IMR-90 (cell line): Measurements from ENCODE around the gene SH2D4B. TPM values are rescaled to one million over a fixed set of nuclear protein-coding genes. Genes with fewer than 3 reads are reported as not detected.
A peak's percentile ranks its signal among the peaks of the same experiment; 100 is the strongest.

ENCODE experiments used
- ATAC-seq: fragments of 200-7000 bp; cut with Tn5 transposase; 2 replicates; pipeline ENCODE4 v1.9.1; 2020; ENCODE audit warnings: low read depth, mild to moderate bottlenecking, moderate library complexity
- BruUV-seq: library from RNA; stranded (reverse); fragments of 400-500 nt; replicated peaks from 2 replicates; lab custom pipeline; 2021; lab: Mats Ljungman, UMichigan
- CTCF ChIA-PET: fragments of 300-600 bp; formaldehyde crosslinking; extraction: SDS; loops from one replicate; lab custom pipeline; 2021; ENCODE audit warnings: antibody characterized with exemption; lab: Yijun Ruan, JAX
- POLR2A ChIA-PET: fragments of 300-600 bp; sonication (Branson Sonifier 250); formaldehyde crosslinking; loops from one replicate; lab custom pipeline; 2022; ENCODE audit warnings: antibody characterized with exemption; ENCODE audit not compliant: unreplicated experiment; lab: Charles Lee
- DNase-seq: peaks from one replicate; pipeline ENCODE4 v3.0.0; 2013
- H2AFZ ChIP-seq: replicated peaks from 2 replicates; pipeline ENCODE3; 2013; ENCODE audit warnings: low read length, mild to moderate bottlenecking; ENCODE audit not compliant: poor library complexity
- H2AK5ac ChIP-seq: 2 replicates; pipeline ENCODE4 v1.6.1; 2013; ENCODE audit warnings: low read depth, low read length, inconsistent platforms
- H2AK9ac ChIP-seq: replicated peaks from 2 replicates; pipeline ENCODE3; 2013; ENCODE audit warnings: mild to moderate bottlenecking, low read depth, low read length, moderate library complexity; ENCODE audit not compliant: poor library complexity
- H2BK120ac ChIP-seq: 2 replicates; pipeline ENCODE4 v1.6.1; 2013; ENCODE audit warnings: low read depth, low read length, inconsistent platforms
- H2BK15ac ChIP-seq: 3 replicates; pipeline ENCODE4 v1.6.1; 2013; ENCODE audit warnings: low read depth, low read length, inconsistent platforms
- H2BK20ac ChIP-seq: 2 replicates; pipeline ENCODE4 v1.6.1; 2013; ENCODE audit warnings: low read depth, mild to moderate bottlenecking, inconsistent platforms, low read length, moderate library complexity
- H2BK5ac ChIP-seq: 2 replicates; pipeline ENCODE4 v1.6.1; 2013; ENCODE audit warnings: mild to moderate bottlenecking, low read depth, low read length, inconsistent platforms; ENCODE audit not compliant: poor library complexity, severe bottlenecking
- H3K14ac ChIP-seq: replicated peaks from 2 replicates; pipeline ENCODE4 v1.6.1; 2013; ENCODE audit warnings: low read depth, low read length, inconsistent platforms
- H3K18ac ChIP-seq: 2 replicates; pipeline ENCODE4 v1.6.1; 2013; ENCODE audit warnings: low read depth, low read length, control low read depth
- H3K23ac ChIP-seq: 2 replicates; pipeline ENCODE4 v1.6.1; 2013; ENCODE audit warnings: low read depth, low read length, inconsistent platforms
- H3K27ac ChIP-seq: 2 replicates; pipeline ENCODE4 v1.5.1; 2013; ENCODE audit warnings: mild to moderate bottlenecking, control low read depth, low read length; ENCODE audit not compliant: insufficient read depth
- H3K27me3 ChIP-seq: 2 replicates; pipeline ENCODE4 v1.6.1; 2013; ENCODE audit warnings: low read length; ENCODE audit not compliant: control insufficient read depth, insufficient read depth
- H3K36me3 ChIP-seq: 2 replicates; pipeline ENCODE4 v1.6.1; 2013; ENCODE audit warnings: low read length, mixed read lengths; ENCODE audit not compliant: control insufficient read depth, insufficient read depth
- H3K4ac ChIP-seq: 2 replicates; pipeline ENCODE4 v1.6.1; 2013; ENCODE audit warnings: low read depth, low read length, inconsistent platforms
- H3K4me1 ChIP-seq: 2 replicates; pipeline ENCODE4 v1.6.1; 2013; ENCODE audit warnings: low read length, mixed read lengths; ENCODE audit not compliant: control insufficient read depth, insufficient read depth
- H3K4me2 ChIP-seq: 2 replicates; pipeline ENCODE4 v1.6.1; 2013; ENCODE audit warnings: low read depth, mild to moderate bottlenecking, control low read depth, low read length, moderate library complexity
- H3K4me3 ChIP-seq: 2 replicates; pipeline ENCODE4 v1.5.1; 2013; ENCODE audit warnings: low read depth, mild to moderate bottlenecking, control low read depth, low read length, moderate library complexity; ENCODE audit not compliant: insufficient read depth
- H3K56ac ChIP-seq: 2 replicates; pipeline ENCODE4 v1.6.1; 2013; ENCODE audit warnings: low read length, inconsistent platforms; ENCODE audit not compliant: insufficient read depth; ENCODE audit errors: extremely low read depth
- H3K79me1 ChIP-seq, 2 experiments: 2 replicates each; pipeline ENCODE4 v1.6.1; 2013; ENCODE audit warnings: low read length in 2 of 2, inconsistent platforms in 1 of 2, low read depth in 1 of 2
- H3K9ac ChIP-seq: 2 replicates; pipeline ENCODE4 v1.6.1; 2013; ENCODE audit warnings: low read depth, low read length, control low read depth
- H3K9me1 ChIP-seq: 2 replicates; pipeline ENCODE4 v1.6.1; 2013; ENCODE audit warnings: low read length, inconsistent platforms; ENCODE audit not compliant: insufficient read depth
- H3K9me3 ChIP-seq: 2 replicates; pipeline ENCODE4 v1.6.1; 2013; ENCODE audit warnings: low read length; ENCODE audit not compliant: control insufficient read depth, insufficient read depth
- H4K20me1 ChIP-seq: 2 replicates; pipeline ENCODE4 v1.6.1; 2013; ENCODE audit warnings: low read length, inconsistent platforms; ENCODE audit not compliant: insufficient read depth
- H4K5ac ChIP-seq: 2 replicates; pipeline ENCODE4 v1.6.1; 2013; ENCODE audit warnings: mild to moderate bottlenecking, low read depth, low read length, control low read depth
- H4K8ac ChIP-seq, 2 experiments: 2 replicates each; pipeline ENCODE4 v1.6.1; 2013; ENCODE audit warnings: low read depth in 2 of 2, low read length in 2 of 2, control low read depth in 1 of 2, inconsistent platforms in 1 of 2
- H4K91ac ChIP-seq: 2 replicates; pipeline ENCODE4 v1.6.1; 2013; ENCODE audit warnings: low read depth, low read length, inconsistent platforms; ENCODE audit not compliant: insufficient read depth
- CHD1 ChIP-seq: IDR thresholded peaks from 2 replicates; pipeline ENCODE4 v1.6.1; 2012; ENCODE audit warnings: low read depth, low read length, improper control_type of control experiment
- ELK1 ChIP-seq: fragments of 150-350 bp; IDR thresholded peaks from 2 replicates; pipeline ENCODE4 v1.6.1; 2016; ENCODE audit warnings: low read depth, mild to moderate bottlenecking, low read length, moderate library complexity, borderline replicate concordance
- FOS ChIP-seq: fragments of 150-350 bp; IDR thresholded peaks from 2 replicates; pipeline ENCODE4 v1.6.1; 2016; ENCODE audit warnings: low read depth, low read length
- MAZ ChIP-seq: IDR thresholded peaks from 2 replicates; pipeline ENCODE4 v1.6.1; 2012; ENCODE audit warnings: low read depth, mild to moderate bottlenecking, low read length, improper control_type of control experiment, moderate library complexity, borderline replicate concordance
- RFX5 ChIP-seq: IDR thresholded peaks from 2 replicates; pipeline ENCODE4 v1.8.0; 2012; ENCODE audit warnings: low read depth, mild to moderate bottlenecking, low read length, moderate library complexity
- WGBS, 2 experiments: methylation state at CpG; one replicate each; pipeline versions ENCODE4 v1.1.5 to v1.1.7; 2013; ENCODE audit warnings: missing lambda C conversion rate in 2 of 2; ENCODE audit not compliant: insufficient read length in 1 of 2; ENCODE audit errors: extremely low coverage in 2 of 2; 5-methylcytosine and 5-hydroxymethylcytosine counted together
- dilution Hi-C: fragments of 300-500 bp; cut with HindIII; formaldehyde crosslinking; loops from one replicate; pipeline ENCODE4 v1.14.3; 2018; ENCODE audit warnings: low sequenced_read_pairs; ENCODE audit not compliant: unreplicated experiment
- in situ Hi-C: fragments of 300-500 bp; cut with MboI; formaldehyde crosslinking; loops from 3 replicates; pipeline ENCODE4 v1.14.3; 2019; ENCODE audit warnings: low sequenced_read_pairs, inconsistent platforms, mixed read lengths
- intact Hi-C: fragments of 100-400 bp; cut with micrococcal nuclease; formaldehyde crosslinking; loops from 2 replicates; pipeline ENCODE4 v1.10.0; 2022
- polyA plus RNA-seq, 3 experiments: library from polyadenylated mRNA; depleted of rRNA; stranded (reverse); fragments of >200 nt; gene quantifications; 2 replicates each; pipeline ENCODE4 v1.2.3, GENCODE V29; 2012; ENCODE audit warnings: low replicate concordance in 1 of 3
- total RNA-seq: library from RNA; depleted of rRNA; stranded (reverse); fragments of >200 nt; gene quantifications from 2 replicates; pipeline ENCODE4 v1.2.3, GENCODE V29; 2012

The SH2D4B gene
- total and polyA plus RNA-seq, 2 of the 4 experiments (the other 2 are of a cell fraction), result not detected

DNA sequence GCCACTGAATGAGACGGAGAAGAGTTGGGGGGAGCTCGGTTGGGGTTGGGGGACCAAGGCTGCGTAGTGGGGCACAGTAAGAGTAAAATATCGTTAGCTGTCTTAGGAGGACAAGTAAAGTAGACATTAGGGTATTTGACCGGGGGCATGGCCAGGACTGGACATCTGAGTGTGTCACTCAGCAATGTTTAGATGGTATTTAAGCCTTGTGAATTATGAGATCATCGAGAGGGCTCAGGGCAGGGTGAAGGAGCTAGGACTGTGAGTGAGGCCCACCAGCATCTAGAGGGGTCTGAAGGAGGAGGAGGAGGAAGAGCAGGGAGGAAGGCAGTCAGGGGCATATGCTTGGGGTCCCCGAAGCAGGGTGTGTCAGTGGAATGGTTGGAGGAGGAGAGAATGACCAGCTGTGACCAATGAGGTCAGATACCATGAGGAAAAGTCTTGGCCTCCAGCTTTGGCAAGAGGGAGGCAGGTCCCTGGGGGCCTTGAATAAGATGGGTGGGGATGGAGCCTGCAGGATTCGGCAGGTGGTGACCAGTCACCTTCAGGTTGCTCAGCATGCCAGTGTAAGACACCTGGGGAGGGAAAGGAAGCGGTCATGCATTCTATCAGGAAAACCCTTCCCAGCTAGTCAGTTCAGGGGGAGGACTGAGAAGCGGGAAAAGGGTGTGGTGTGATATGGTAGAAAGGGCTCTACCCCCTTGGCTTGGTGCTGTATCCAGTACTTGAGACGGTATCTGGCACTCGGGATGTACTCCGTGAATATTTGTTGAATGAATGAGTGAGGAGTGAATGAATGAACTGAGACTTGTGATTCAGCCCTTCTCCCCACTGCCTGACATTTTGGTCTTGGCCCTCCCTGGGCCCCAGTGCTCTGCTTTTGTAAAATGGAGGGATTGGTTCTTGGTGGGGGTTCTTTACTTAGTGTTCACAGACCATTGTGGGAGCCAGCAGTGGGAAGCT lies 34.8 kb upstream of the SH2D4B start:
- POLR2A ChIA-PET, result no interaction called here
- Histone ChIP-seq H2BK15ac (no peak overlapping the region), H3K23ac (peak overlapping the region; percentile 11; the same call in 1 of the 2 replicates), H3K56ac (no peak overlapping the region), H3K27me3 (no peaks in the 10 kb centered on the region), H3K9me3 (no peaks in the 10 kb centered on the region), H3K9me1 (peaks cover 48% of the 10 kb centered on the region), H2AK9ac (peak overlapping the region; percentile 21), H4K5ac (no peak overlapping the region), H3K4me1 (peaks cover 50% of the 10 kb centered on the region), H3K14ac (peak overlapping the region; percentile 14), H3K79me1 (peaks cover 32 to 82% of the 10 kb centered on the region in 2 experiments), H4K20me1 (peaks cover 13% of the 10 kb centered on the region), H4K91ac (peak overlapping the region; percentile 33; the same call in 1 of the 2 replicates), H2BK20ac (no peak overlapping the region), H3K9ac (no peak overlapping the region), H2AK5ac (peak overlapping the region; percentile 69; the same call in 1 of the 2 replicates), H3K4me3 (no peak overlapping the region), H3K4ac (0 out of 2 replicates have a peak overlapping the region, but pooled peaks have one; percentile 24), H2BK120ac (no peak overlapping the region; the same call in 1 of the 2 replicates), H3K27ac (no peak overlapping the region), H2BK5ac (no peak overlapping the region), H2AFZ (no peak overlapping the region), H3K36me3 (peaks cover 3% of the 10 kb centered on the region; the same call in 1 of the 2 replicates), H3K18ac (no peak overlapping the region), H4K8ac (peak overlapping the region in 1 of 2 experiments; percentile 13; a peak in 1 of 4 replicates), H3K4me2 (no peak overlapping the region)
- intact Hi-C loops, result no loop called here
- dilution Hi-C loops, result no loop called here
- in situ Hi-C loops, result loop anchor here (5.0 kb wide), 1 partner anchor 46 kb away; no protein-coding TSS in a partner anchor
- DNase-seq, result no peak
- no TSS peak for BruUV-seq
- CTCF ChIA-PET, result interaction anchor here (1.2 kb wide), 1 partner anchor 49 kb away, joined by 3 read pairs; no protein-coding TSS in a partner anchor
- no peak for ATAC-seq
- WGBS, 2 experiments, result 78% methylated on average over 11 of the region's 13 CpGs; no CpG with 5 or more reads in 1 of the 2 experiments
- TF ChIP-seq ELK1 (no peak), FOS (no peak), MAZ (no peak), CHD1 (no peak), RFX5 (no peak)
